ENCODE measurements around the gene AAMP.

The AAMP gene

GRCh38 chr2:218259099-218259961 is 10.6 kb downstream of the AAMP start:
- TF ChIP-seq EGR1 (IDR thresholded peaks at IDR 0.05) (no peak), RAD21 (IDR thresholded peaks at IDR 0.05; ENCODE audit: low read depth) (no peak), EP300 (IDR thresholded peaks at IDR 0.05; ENCODE audit: borderline replicate concordance) (no peak), REST (IDR thresholded peaks at IDR 0.05; ENCODE audit: low read depth) (no peak), CREB1 (IDR thresholded peaks at IDR 0.05; ENCODE audit: low read depth) (no peak), TEAD4 (IDR thresholded peaks at IDR 0.05) (no peak)

GRCh38 chr2:218257390-218257981 is 12.5 kb downstream of the AAMP start:
- TF ChIP-seq RAD21 (IDR thresholded peaks at IDR 0.05; ENCODE audit: low read depth), result peak; percentile 41
- TF ChIP-seq TAF1 (IDR thresholded peaks at IDR 0.05; ENCODE audit: low read depth), result no peak

- TF ChIP-seq YY1 (IDR thresholded peaks at IDR 0.05; ENCODE audit: low read depth), result no peak
These were observed 13.2 kb downstream of the AAMP start for GRCh38 chr2:218256612-218257350.

- TF ChIP-seq EGR1 (IDR thresholded peaks at IDR 0.05) (no peak), TEAD4 (IDR thresholded peaks at IDR 0.05) (no peak), TAF1 (IDR thresholded peaks at IDR 0.05; ENCODE audit: low read depth) (no peak)
These were observed 14.5 kb downstream of the AAMP start for GRCh38 chr2:218255446-218255845.

GRCh38 chr2:218253232-218253625 is 16.7 kb downstream of the AAMP start:
- TF ChIP-seq TEAD4 (IDR thresholded peaks at IDR 0.05), result no peak
- no peak for TF ChIP-seq TCF12 (IDR thresholded peaks at IDR 0.05; ENCODE audit: low read depth)
- TF ChIP-seq CEBPB (IDR thresholded peaks at IDR 0.05), result no peak
- no peak for TF ChIP-seq YY1 (IDR thresholded peaks at IDR 0.05; ENCODE audit: low read depth)
- no peak for TF ChIP-seq USF1 (IDR thresholded peaks at IDR 0.05)
- no peak for TF ChIP-seq FOXM1 (IDR thresholded peaks at IDR 0.05; ENCODE audit: borderline replicate concordance, low read depth)
- no peak for TF ChIP-seq TAF1 (IDR thresholded peaks at IDR 0.05; ENCODE audit: low read depth)
- TF ChIP-seq EP300 (IDR thresholded peaks at IDR 0.05; ENCODE audit: borderline replicate concordance), result no peak
- no peak for TF ChIP-seq EGR1 (IDR thresholded peaks at IDR 0.05)
- no peak for TF ChIP-seq CREB1 (IDR thresholded peaks at IDR 0.05; ENCODE audit: low read depth)
- no peak for TF ChIP-seq REST (IDR thresholded peaks at IDR 0.05; ENCODE audit: low read depth)
- no peak for TF ChIP-seq NFIC (IDR thresholded peaks at IDR 0.05)
- no peak for TF ChIP-seq MAX (IDR thresholded peaks at IDR 0.05)
- TF ChIP-seq ZBTB7A (IDR thresholded peaks at IDR 0.05; ENCODE audit: low read depth), result no peak
- no peak for TF ChIP-seq RAD21 (IDR thresholded peaks at IDR 0.05; ENCODE audit: low read depth)

- TF ChIP-seq MAX (IDR thresholded peaks at IDR 0.05) (no peak), FOXM1 (IDR thresholded peaks at IDR 0.05; ENCODE audit: borderline replicate concordance, low read depth) (no peak), EGR1 (IDR thresholded peaks at IDR 0.05) (no peak), CREB1 (IDR thresholded peaks at IDR 0.05; ENCODE audit: low read depth) (no peak), EP300 (IDR thresholded peaks at IDR 0.05; ENCODE audit: borderline replicate concordance) (no peak), REST (IDR thresholded peaks at IDR 0.05; ENCODE audit: low read depth) (no peak), ZBTB7A (IDR thresholded peaks at IDR 0.05; ENCODE audit: low read depth) (no peak), TAF1 (IDR thresholded peaks at IDR 0.05; ENCODE audit: low read depth) (no peak), YY1 (IDR thresholded peaks at IDR 0.05; ENCODE audit: low read depth) (no peak), USF1 (IDR thresholded peaks at IDR 0.05) (no peak), TCF12 (IDR thresholded peaks at IDR 0.05; ENCODE audit: low read depth) (no peak)
These were observed 17.3 kb downstream of the AAMP start for GRCh38 chr2:218252509-218253231.
